ENCODE data around the gene BHLHE23. TPM values are rescaled to one million over a fixed set of nuclear protein-coding genes. Genes with fewer than 3 reads are reported as not detected.
"Not testable (repeated sequence)": the region's sequence is repeated elsewhere in the genome, so short reads cannot be mapped to it uniquely, and the experiment has no call there.

The BHLHE23 gene
- polyA plus RNA-seq, 5 donors: not detected

DNA sequence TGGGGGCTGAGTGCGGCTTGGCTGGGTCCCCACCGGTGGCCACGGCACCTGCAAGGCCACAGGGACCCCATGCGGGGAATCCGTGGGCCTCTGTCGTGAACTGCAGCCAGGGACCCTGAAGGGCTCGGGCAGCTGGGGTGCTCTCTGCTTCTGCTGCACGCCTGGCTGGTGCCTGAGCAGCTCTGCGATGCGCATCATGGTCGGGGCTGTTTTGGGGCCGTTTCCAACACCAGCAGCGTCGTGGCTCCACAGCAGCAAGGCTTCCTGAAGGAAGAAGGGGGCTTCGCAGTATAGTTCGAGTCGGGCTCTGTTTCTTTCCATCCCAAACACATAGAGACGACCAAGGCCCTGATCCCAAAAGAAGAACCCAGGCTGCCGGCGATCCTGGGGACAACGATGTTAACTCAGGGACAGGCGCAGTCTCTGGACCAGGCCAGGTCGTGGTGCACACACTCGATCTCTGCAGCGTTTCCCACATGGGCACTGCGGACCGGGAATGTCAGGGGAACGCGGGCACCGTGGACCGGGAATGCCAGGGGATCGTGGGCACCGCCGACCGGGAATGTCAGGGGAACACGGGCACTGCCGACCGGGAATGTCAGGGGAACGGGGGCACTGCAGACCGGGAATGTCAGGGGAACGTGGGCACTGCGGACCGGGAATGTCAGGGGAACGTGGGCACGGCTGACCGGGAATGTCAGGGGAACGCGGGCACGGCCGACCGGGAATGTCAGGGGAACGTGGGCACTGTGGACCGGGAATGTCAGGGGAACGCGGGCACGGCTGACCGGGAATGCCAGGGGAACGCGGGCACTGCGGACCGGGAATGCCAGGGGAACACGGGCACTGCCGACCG is 36.8 kb upstream of the BHLHE23 start:
- DNase-seq: no peak

DNA sequence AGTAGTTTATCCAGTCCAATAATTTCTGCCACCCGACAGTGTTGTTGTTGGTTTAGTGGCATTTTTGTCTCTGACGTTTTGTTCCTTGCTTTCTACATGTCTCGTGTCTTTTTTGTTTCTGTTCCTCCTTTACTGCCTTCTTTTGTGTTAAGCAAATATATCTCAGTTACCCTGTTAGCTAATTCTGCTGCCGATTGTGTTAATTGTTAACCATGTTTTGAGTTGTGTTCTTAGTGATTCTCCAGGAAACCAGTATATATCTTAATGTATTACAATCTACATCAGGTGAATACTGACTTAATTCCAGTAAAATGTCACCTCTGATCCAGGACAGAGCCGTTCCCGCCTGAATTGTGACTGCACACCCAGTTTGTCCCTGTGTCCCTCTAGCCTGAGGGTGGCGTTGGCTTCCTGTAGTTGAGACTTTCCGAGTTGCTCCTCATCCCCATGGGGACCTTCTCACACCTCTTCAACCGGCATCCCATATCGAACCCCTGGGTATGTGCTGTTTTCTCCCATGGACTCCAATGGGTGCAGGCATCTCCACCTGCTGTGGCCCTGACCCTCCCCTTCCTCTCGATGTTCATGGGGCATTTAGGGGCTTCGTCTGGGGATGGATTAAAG is 35.8 kb upstream of the BHLHE23 start:
- no peak for DNase-seq

DNA sequence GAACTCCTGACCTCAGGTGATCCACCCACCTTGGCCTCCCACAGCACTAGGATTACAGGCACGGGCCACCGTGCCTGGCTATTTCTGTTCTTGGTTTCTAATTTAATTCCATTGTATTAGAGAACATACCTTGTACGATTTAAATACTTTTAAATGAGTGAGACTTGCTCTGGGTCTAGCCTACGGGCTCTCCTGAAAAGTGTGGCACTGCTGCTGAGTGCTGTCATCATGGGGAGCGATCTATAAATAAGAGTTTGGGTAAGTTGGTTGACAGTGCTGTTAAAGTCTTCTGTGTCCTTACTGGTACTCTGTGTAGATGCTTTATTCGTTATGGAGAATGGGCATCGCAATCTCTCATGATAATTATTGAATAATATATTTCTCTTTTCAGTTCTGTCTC is 35.0 kb upstream of the BHLHE23 start:
- DNase-seq: no peak

DNA sequence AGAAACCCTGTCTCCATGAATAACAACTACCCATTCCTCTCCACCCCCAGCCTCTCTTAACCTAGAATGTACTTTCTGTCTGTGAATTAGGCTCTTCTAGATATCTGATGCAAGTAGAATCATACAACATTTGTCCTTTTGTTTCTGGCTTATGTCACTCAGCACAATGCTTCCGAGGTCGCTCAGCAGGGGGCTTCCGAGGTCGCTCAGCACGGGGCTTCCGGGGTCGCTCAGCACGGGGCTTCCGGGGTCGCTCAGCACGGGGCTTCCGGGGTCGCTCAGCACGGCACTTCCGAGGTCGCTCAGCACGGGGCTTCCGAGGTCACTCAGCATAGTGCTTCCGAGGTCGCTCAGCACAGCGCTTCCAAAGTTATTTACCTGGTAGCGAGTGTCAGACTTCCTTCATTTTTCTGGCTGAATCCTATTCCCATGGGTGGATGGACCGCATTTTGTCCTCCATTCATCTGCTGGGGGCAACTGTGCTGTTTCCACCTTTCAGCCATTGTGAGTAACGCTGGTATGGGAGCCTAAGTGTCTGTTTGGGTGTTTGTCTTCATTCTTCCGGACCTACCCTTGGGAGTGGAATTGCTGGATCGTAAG is 31.0 kb upstream of the BHLHE23 start:
- no peak for DNase-seq

DNA sequence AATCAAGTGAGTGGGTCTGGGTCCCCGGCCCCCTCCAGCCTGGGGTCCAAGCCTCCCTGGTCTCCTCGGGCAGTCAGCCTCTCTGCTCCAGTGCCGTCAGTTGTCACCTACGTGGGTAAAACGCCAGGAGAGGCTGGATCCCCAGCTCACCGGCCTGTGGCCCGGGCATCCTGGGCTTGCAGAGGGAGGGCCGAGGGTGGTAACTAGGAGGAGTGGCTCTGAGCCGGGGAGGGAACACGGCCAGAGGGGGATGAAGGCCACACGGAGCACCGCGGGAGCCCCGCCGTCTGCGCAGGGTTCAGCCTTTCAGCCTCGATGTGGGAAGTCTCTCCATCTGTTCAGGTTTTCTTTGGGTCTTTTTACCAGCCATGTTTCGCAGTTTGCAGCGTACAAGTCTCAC is 29.5 kb upstream of the BHLHE23 start:
- DNase-seq: no peak

DNA sequence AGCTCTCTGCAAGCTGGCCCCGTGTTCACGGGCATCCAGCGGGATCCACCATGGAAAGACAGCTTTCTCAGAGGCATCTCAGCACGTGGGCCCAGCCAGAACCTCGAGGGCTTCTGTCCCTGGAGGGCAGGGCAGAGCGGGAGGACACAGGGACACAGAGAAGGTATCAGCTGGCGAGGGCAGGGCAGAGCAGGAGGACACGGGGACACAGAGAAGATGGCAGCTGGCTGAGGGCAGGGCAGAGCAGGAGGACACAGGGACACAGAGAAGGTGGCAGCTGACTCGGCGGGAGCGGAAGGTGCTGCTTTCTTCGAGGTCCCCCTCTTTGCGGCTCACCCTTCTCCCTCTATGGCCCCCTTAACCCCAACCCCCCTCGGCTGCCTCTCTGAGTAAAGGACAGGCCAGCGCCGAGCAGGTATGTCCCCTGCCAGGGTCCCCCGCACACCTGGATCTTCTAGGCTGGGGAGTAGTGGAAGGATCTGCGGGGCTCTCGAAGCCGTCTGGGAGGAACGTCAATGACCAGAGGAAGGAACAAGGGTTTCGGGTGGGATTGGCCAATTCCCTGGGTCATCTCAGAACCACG is 28.9 kb upstream of the BHLHE23 start:
- DNase-seq: no peak

DNA sequence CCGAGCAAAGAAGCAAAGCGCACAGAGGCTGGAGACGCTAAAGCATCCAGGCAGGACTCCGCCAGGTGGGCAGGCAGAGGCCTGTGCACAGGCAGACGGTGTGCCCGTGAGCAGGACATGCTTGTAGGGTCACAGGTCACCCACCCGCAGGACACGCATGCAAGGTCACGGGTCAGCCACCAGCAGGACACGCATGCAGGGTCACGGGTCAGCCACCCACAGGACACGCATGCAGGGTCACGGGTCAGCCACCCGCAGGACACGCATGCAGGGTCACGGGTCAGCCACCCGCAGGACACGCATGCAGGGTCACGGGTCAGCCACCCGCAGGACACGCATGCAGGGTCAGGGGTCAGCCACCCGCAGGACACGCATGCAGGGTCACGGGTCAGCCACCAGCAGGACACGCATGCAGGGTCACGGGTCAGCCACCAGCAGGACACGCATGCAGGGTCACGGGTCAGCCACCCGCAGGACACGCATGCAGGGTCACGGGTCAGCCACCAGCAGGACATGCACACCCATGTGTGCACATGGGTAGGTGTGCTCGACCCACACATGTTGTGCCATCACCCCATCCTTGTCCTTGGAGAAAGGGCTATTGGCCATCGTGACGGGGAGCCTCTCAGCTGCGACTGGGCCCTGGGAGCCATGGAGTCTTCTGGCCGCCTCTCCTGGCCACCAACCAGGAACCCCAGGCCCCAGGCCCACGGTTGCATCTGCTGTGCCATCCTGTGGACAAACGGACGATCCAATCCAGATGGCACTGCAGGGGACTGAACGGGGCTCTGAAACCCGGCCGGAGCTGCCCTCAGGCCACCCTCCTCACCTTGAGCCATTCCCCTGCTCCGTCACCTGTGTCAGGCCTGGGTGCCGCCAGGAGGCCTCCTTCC is 28.2 kb upstream of the BHLHE23 start:
- not testable (repeated sequence) for DNase-seq

DNA sequence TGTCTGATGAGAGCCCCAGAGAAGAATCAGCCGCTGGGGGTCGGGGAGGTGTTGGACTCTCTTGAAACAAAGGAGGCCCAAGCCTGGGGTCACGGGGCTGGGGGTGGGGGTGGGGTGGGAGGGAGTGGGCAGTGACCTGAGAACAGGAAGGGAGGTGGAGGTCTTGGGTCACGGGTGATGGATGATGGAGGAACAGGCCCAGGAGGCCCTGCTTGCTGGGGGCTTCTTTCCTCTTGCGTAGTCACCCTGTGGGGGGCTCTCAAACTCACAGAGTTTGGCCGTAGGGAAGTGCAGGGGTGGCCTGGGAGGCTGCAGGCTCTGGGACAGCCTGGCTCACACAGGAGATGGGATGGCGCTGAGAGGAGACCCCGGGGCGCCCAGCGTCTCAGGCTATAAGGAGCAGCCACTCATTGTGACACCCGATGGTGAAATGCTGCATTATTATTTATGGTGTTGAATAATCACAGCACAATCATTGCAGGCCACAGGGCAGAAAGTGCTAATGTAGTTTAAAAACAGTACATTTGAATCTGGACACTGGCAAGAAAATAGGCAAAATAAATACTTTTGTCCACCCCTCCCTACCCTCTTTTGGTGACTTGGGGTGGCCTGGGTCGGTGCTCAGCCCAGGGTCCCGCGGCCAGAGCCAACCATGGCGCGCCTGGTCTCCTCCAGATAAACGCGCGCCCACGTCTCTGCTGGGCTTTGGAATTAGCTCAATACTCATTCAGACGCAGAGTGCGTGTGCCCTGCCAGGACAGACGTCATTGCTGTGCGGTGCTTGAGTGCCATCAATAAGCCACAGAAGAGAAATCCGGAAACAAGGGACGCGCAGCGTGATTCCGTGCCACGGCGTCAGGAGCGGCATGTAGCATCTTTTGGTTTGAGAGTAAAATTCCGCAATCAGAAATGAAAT is 27.3 kb upstream of the BHLHE23 start:
- no peak for DNase-seq

DNA sequence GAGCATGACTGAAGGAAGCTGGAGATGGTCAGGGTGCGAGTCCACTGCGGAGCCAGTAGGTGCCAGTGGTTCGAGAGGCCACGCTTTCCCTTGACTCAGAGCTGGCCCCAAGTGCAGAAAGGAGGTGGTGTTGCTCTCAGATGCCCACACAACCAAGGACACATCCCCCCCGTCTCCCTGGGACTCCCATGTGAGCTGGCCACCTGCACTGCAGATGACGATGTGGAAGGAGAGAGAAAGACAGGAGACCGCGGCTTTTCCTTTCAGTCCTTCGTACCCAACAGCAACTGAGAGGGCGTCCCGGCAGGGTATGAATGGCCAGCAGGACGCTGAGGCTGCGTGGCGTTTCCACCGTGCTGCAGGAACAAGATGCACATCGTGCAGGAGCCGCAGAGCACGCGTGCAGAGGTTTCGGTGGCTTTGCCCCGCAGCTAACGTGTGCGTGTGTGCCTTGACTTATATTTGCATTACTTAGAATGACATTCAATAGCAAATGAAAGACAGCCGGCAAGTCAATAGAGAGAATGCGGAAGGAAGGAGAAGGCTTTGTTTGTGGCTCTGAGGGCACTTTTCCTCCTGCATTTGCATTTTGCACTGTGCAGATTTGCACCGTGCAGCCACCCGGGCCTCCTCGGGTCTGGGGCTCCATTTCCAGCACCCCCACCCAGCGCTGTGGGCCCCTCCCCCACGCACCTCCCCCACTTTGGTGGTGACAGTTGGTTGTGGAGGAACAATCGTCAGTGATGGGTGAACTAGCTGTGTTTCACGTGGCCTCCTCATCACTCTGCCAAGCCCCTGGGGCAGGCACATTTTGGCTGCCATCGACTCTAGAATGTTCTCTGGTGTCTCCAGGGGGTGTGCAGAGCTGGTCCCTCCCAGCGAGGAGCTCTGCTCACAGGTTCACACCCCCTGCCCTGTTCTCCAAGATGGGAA is 26.4 kb upstream of the BHLHE23 start:
- DNase-seq: no peak

DNA sequence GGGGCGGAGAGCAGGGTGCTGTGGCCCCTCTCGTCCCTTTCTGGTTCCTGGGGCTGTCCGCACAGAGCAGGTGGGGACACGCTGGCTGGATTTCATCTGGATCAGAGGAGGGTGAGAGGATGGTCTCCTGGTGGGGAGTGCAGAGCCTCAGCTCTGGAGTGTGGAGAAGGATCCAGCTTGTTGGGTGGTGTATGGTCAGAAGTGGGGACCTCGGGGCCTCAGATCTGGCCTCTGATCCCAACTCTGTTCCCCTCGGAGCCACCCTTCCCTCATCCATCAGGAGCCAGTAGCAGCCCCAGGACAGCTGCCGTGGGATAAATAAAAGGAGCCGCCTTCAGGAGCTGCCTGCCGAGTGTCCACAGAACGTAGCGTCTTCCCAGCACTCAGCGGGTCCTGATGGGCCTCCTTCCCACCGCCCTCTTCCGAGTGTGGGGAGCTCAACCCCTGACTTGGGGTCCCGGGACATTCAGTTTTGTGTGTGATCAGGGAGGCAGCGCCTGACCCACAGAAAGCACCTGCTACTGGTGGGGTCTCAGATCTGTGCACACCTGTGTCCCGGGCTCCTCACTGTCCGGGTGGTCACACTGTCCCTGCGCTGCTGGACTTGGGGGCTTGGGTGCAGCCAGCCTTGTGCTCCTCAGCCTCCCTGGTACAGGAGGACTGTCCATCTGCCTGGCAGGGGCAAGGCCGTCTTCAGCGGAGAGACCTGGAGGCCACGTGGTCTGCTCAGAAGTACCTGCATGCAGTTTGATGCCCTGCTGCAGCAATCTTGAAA is 25.4 kb upstream of the BHLHE23 start:
- DNase-seq: no peak

DNA sequence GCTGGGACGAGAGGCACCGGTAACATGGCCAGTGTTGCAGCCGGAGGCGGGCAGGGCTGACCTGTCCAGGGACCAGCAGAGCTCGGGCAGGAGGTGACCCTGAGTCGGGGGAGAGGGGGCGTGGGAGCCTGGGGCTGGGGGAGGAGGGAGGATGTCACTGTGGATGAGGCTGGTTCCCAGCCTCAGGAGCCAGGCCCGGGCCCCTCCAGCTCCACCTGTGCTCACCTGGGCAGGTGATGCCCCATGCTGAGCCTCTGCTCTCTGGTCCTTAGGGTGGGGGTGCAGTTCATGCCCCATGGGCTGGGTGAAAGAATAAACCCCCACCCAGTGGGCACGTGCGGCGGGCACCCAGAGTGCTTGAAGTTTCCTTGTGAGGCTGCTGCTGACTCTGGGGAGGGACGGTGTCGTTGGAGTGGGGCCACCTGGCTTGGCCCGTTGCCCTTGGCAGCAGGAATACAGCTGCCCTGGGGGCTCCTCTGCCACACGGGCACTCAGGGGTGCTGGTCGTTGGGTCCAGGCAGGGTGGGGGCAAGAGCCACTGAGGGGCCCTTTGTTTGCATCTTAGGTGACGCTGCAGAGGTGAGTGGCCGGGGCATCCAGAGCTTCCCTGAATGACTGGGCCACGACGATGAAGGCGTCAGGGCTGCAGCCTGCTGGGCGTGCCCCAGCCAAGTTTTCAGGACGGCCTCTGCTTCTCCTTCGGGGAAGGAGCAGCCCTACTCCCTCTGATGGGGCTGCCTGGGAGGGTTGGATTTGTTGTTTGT is 24.7 kb upstream of the BHLHE23 start:
- no peak for DNase-seq

DNA sequence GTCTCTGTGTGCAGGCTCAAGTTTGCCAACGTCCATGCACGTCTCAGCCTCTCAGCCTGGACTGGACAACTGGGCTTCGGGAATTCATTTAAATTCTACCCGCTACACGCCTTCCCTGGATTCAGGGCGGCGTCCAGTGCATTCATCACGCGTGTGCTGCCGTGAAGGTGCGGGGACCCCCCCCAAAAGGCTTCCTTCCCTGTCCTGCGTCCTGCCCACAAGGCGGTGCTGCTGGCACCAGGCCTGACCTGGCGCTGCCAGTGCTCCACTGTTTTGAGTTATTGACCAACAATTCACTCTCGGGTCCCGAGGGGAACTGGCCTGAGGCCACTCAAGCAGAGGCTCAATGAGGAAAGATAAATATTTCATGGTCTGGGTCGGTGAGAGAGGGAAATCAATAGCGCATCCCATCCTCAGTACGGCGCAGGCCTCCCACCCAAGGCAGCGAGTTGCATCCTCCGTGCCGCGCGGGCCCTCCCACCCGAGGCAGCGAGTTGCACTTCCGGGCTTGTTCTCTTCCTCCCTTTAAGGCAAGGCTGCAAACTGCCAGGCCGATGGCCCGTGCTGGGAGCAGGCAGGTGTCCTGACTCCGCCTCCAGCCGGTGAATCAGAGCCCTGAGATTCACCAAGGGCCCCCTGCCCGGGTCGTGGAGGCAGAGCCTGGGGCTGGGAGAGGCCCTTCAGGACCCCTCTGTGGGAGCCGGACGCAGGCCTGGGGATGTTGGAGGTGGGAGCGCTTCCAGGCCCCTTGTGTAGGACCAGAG is 22.8 kb upstream of the BHLHE23 start:
- no peak for DNase-seq

DNA sequence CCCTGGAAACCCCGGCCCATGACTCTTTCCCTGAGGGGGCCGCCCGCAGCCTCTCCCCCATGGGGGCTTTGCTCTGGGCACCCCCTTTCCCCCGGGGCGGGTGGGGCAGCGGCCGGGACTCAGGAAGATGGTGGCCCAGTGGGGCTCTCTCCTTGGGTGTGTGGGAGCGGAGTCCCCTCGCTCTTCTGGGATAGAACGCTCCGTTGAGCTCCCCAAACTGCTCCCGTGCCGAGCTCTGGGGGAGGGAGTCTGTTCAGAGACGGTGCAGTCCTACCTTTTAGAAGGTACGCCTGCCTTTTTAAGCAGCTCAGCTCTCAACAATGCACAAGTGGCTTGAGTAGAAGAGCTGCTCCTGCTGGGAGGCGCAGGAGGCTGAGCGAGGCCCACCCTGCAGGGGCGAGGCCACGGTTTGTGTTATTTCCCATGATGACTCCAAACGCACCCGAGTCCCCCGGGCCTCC is 21.7 kb upstream of the BHLHE23 start:
- DNase-seq: no peak

DNA sequence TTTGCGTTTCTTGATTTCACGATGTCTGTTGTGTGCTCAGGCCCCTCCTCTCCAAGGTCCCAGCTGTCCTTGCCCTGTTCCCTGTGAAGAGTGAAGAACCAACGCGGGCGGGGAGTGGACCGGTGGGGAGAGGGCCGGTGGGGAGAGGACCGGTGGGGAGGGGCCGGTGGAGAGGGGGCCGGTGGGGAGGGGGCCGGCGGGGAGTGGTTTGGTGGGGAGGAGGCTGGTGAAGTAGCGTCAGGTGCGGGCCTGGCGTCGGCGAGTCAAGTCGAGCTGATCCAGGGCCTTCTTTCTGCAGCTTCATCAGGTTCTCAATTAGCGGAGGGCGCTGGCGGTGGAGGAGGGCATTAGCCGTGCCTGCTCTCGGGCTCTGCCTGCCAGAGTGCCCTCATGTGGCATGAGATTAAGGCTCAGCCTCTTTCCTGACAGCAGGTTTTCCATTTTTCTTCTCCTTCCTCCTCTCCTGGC is 21.2 kb upstream of the BHLHE23 start:
- DNase-seq: no peak

DNA sequence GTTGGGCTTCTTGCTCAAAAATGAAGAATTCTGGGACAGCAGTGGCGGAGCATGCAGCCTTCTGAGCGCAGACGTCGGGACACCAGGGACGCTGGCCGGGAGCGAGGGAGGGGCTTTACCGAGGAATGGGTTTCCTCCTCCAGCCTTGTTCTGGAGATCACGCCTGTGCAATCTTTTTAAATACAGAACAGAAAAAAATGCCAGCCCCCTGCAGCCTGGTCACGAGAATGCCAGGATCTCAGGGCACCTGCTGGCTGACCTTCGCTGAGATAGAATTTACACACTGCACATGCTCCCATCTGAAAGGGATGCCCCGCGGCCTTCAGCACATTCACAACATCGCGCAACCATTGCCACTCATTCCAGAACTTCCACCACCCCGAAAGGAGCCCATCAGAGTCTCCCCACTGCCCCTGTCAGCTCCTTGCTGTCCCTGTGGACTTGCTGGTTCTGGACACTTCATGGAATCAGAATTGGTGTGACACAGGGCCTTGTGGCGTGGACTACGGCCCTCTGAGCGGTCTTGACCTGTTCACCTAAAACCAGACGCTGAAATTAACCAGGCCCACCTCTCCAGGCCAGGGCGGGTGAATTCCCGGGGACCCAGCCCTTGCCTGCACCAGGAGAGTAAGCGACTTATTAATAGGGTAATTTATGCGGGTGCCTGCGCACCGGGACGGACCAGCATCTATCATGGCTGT is 20.6 kb upstream of the BHLHE23 start:
- DNase-seq: no peak

DNA sequence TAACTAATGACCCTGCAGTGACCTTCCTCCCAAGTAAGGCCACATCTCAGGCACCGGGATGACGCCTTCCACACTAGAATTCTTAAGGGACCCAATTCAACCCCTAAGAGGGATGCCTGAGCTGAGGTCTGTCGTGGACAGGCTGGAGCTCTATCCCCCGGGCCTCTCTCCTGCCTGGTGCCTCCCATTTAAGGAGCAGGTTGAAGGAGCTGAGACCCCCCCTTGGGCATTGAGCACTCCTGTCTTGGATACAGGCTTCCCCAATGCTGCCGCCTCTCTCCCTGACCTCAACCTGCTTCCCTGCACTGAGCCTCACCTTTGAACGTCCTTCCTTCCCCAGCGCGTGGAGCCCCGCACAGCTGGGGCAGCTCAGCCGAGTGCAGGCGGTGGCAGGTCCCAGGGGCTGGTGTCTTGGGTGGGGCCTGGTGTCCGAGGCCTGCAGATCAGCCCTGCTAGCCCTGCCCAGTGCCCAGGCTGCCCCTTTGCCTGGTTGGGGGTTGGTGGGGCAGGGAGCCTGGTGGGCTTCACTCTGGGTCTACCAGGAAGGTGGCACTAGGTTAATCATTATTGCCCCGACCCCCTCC is 19.9 kb upstream of the BHLHE23 start:
- DNase-seq: no peak
